ENCODE data around the gene SMYD3.

The SMYD3 gene

GRCh38 chr1:246420300-246420699 lies 86.8 kb downstream of the SMYD3 start:
- Histone ChIP-seq H3K27ac (replicated peaks) (no peak overlapping the region), H3K4me3 (replicated peaks; ENCODE audit: insufficient read depth, low read length) (no peak overlapping the region)
- DNase-seq (ENCODE audit: low read depth in 1 of 2, low spot score in 1 of 2) = no peak

GRCh38 chr1:246418565-246419312 lies 88.3 kb downstream of the SMYD3 start:
- DNase-seq (ENCODE audit: low read depth in 1 of 2, low spot score in 1 of 2) = no peak
- H3K4me3 ChIP-seq (replicated peaks; ENCODE audit: insufficient read depth, low read length) = no peak overlapping the region
- no peak overlapping the region for H3K27ac ChIP-seq (replicated peaks)
- no peaks in the 10 kb centered on the region for H3K27me3 ChIP-seq (ENCODE audit: insufficient read depth, poor library complexity, severe bottlenecking)
- TF ChIP-seq GABPA (IDR thresholded peaks at IDR 0.05; ENCODE audit: low read depth) = no peak
- no peak for TF ChIP-seq SPI1 (IDR thresholded peaks at IDR 0.05; ENCODE audit: borderline replicate concordance, low read depth)
- TF ChIP-seq POLR2AphosphoS5 (IDR thresholded peaks at IDR 0.05; ENCODE audit: low read depth) = no peak
- no peak for TF ChIP-seq REST (IDR thresholded peaks at IDR 0.05; ENCODE audit: insufficient replicate concordance, low read depth)
- TF ChIP-seq CTCF (IDR thresholded peaks at IDR 0.05; ENCODE audit: insufficient read depth, low read length) = no peak

More at GRCh38 chr1:246420300-246420699, 86.8 kb downstream of the SMYD3 start:
- H3K27me3 ChIP-seq (ENCODE audit: insufficient read depth, poor library complexity, severe bottlenecking) = no peaks in the 10 kb centered on the region
- no peak for TF ChIP-seq SPI1 (IDR thresholded peaks at IDR 0.05; ENCODE audit: borderline replicate concordance, low read depth)

- TF ChIP-seq GABPA (IDR thresholded peaks at IDR 0.05; ENCODE audit: low read depth) = no peak
- no peak for TF ChIP-seq POLR2AphosphoS5 (IDR thresholded peaks at IDR 0.05; ENCODE audit: low read depth)
- no peak for TF ChIP-seq SPI1 (IDR thresholded peaks at IDR 0.05; ENCODE audit: borderline replicate concordance, low read depth)
- TF ChIP-seq REST (IDR thresholded peaks at IDR 0.05; ENCODE audit: insufficient replicate concordance, low read depth) = no peak
- no peak for TF ChIP-seq CTCF (IDR thresholded peaks at IDR 0.05; ENCODE audit: insufficient read depth, low read length)
- no peaks in the 10 kb centered on the region for H3K27me3 ChIP-seq (ENCODE audit: insufficient read depth, poor library complexity, severe bottlenecking)
- H3K4me3 ChIP-seq (replicated peaks; ENCODE audit: insufficient read depth, low read length) = no peak overlapping the region
- H3K27ac ChIP-seq (replicated peaks) = no peak overlapping the region
- no peak for DNase-seq (ENCODE audit: low read depth in 1 of 2, low spot score in 1 of 2)
Observed at GRCh38 chr1:246417813-246418564, 89.1 kb downstream of the SMYD3 start.

GRCh38 chr1:246417152-246417812 lies 89.8 kb downstream of the SMYD3 start:
- H3K27ac ChIP-seq (replicated peaks) = no peak overlapping the region

More at GRCh38 chr1:246417152-246417812, 89.8 kb downstream of the SMYD3 start:
- Histone ChIP-seq H3K4me3 (replicated peaks; ENCODE audit: insufficient read depth, low read length) (no peak overlapping the region), H3K27me3 (ENCODE audit: insufficient read depth, poor library complexity, severe bottlenecking) (no peaks in the 10 kb centered on the region)
- TF ChIP-seq GABPA (IDR thresholded peaks at IDR 0.05; ENCODE audit: low read depth) (no peak), POLR2AphosphoS5 (IDR thresholded peaks at IDR 0.05; ENCODE audit: low read depth) (no peak), SPI1 (IDR thresholded peaks at IDR 0.05; ENCODE audit: borderline replicate concordance, low read depth) (no peak), CTCF (IDR thresholded peaks at IDR 0.05; ENCODE audit: insufficient read depth, low read length) (no peak), REST (IDR thresholded peaks at IDR 0.05; ENCODE audit: insufficient replicate concordance, low read depth) (no peak)
- no peak for DNase-seq (ENCODE audit: low read depth in 1 of 2, low spot score in 1 of 2)
